NCI-H2107 (cell line): ENCODE data around the gene GPRC5A.

Experiments used
- DNase-seq: peaks from one replicate; lab custom pipeline; 2025; lab: John Stamatoyannopoulos, UW

The GPRC5A gene

GRCh38 chr12:12909995-12910420 is 18.6 kb downstream of the GPRC5A start:
- no peak for DNase-seq

- DNase-seq, result no peak
Measured at GRCh38 chr12:12912711-12913110, 21.3 kb downstream of the GPRC5A start.

GRCh38 chr12:12915656-12916055 is 24.3 kb downstream of the GPRC5A start:
- no peak for DNase-seq

GRCh38 chr12:12916135-12916944 is 25.0 kb downstream of the GPRC5A start:
- peak; percentile 88 for DNase-seq

- no peak for DNase-seq
Measured at GRCh38 chr12:12917517-12917916, 26.2 kb downstream of the GPRC5A start.

- no peak for DNase-seq
Measured at GRCh38 chr12:12918781-12919389, 27.5 kb downstream of the GPRC5A start.

- no peak for DNase-seq
Measured at GRCh38 chr12:12919666-12920435, 28.5 kb downstream of the GPRC5A start.

DNA sequence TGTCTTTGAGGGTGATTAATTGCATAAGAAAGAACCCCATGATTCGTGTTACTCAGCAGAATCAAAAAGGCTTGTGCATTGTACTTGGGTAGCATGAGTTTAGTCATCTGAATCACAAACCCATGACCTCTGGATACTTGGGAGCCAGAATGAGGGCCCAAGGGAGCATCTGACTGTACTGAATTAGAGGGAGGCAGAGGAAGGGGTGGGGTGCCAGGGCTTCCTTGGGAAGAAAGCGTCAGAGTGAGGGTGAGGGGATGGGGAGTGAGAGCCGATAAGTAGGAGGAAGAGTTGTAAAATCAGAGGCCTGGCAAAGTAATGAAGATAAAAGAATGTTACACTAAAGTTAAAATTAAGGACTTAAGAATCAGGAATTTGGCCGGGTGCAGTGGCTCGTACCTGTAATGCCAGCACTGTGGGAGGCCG is 30.8 kb downstream of the GPRC5A start:
- DNase-seq, result no peak

GRCh38 chr12:12922978-12923377 is 31.6 kb downstream of the GPRC5A start:
- no peak for DNase-seq

- DNase-seq, result no peak
Measured at GRCh38 chr12:12924169-12924568, 32.8 kb downstream of the GPRC5A start.

- DNase-seq, result no peak
Measured at GRCh38 chr12:12925388-12925787, 34.0 kb downstream of the GPRC5A start.

DNA sequence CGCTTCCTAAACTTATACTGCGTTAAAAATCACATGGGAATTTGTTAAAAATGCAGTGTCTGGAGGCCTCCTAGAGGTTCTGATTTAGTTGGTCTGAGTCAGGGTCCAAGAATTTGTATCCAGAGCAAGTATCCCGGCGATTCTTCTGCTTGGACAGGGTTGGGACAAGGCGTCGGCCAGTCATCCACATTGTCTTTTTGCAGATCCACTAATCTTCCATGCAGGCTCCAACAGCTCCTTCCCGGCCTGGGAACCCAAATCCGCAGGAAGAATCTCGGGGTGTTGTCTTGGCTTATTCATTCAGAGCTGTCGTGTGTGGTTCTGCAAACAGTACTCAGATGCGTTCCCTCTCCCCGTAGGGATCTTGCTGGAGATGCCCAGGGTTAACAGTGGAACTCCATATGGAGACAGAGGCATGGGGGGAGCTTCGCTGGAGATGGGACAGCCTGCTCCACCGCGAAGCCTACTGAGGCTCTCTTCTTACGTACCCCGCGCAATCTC is 35.3 kb downstream of the GPRC5A start:
- no peak for DNase-seq

- DNase-seq, result peak; percentile 66
Measured at GRCh38 chr12:12927211-12928079, 36.1 kb downstream of the GPRC5A start.

GRCh38 chr12:12929696-12930095 is 38.3 kb downstream of the GPRC5A start:
- DNase-seq, result no peak

DNA sequence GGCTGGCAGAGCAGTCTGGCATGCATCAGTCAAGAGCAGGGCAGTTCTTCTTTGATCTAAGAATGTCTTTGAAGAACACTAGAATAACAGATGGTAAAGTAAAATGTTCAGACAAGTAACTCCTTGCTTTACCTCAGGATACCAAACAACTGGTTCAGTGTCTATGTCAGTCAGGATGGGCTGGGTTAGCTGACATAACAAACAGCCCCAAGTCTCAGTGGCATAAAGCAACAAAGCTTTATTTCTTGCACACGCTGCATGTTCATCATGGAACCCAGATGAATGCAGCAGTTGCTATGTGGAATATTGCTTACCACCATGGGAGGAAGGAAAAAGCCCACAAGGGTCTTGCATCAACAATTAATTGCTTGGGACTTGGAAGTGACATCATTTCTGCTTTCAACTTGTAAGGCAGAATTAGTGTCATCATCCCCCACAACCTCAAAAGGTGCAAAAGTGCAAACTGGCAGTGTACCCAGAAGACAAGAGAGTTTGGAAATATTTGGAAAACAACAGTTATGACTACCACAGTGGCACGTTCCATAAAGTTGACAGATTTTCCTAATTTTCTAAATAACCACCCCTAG is 39.4 kb downstream of the GPRC5A start:
- DNase-seq, result no peak

- DNase-seq, result no peak
Measured at GRCh38 chr12:12933742-12934141, 42.4 kb downstream of the GPRC5A start.

GRCh38 chr12:12934556-12934955 is 43.2 kb downstream of the GPRC5A start:
- no peak for DNase-seq

DNA sequence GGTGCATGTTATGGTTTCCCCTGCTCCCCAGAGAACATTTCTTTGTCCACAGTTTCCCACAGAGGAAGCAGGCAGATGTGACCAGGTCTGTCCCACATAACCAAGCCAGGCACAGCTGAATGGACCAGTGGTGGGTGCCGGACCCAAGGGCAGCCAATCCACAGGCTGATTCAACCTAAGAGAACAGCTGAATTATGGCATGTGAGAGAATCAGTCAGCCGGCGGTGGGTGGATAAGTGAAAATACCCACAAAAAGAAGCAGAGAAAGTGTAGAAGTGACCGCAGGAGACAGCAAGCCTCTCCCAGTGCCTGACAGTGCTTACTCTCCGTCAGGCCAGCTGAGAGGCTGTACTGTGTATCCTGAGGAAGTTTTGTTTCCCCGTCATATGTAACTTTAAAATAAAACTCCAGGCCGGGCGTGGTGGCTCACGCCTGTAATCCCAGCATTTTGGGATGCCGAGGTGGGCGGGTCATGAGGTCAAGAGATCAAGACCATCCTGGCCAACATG is 45.7 kb downstream of the GPRC5A start:
- no peak for DNase-seq

DNA sequence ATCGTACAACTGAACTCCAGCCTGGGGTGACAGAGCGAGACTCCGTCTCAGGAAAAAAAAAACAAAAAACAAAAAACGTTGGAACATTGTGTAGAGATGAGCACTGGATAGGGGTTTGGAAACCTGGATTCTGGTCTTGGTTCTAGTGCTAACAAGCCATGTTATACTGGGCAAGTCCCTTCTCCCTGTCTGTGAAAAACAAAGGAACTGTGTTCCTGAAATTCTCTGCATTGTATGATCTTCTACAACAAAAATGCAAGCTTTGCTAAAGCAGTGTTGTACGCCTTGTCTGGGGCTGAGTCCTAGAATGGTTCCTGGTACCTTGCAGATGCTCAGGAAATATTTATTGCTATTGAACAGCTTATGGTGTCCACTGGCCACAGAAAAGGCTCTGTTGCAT is 47.2 kb downstream of the GPRC5A start:
- DNase-seq, result no peak

DNA sequence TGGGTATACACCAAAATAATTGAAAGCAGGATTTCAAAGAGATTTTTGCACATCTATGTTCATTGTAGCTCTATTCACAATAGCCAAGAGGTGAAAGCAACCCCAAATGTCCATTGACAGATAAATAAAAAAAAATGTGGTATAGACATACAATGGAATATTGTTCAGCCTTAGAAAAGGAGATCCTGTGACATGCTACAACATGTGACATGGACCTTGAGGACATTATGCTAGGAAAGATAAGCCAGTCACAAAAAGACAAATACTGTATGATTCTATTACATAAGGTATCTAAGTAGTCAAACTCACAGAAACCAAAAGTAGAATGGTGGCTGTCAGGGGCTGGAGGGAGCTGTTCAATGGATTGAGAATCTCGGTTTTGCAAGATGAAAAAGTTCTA is 48.5 kb downstream of the GPRC5A start:
- no peak for DNase-seq
